HCT116 (cell line): ENCODE data around the gene TSPEAR. TPM values are rescaled to one million over a fixed set of nuclear protein-coding genes. Genes with fewer than 3 reads are reported as not detected.

Source experiments
- ATAC-seq: fragments of 200-7000 bp; cut with Tn5 transposase; 2 replicates; pipeline ENCODE4 v1.9.1; 2020; ENCODE audit warnings: mild to moderate bottlenecking, moderate library complexity
- BruUV-seq: library from RNA; stranded (reverse); fragments of 400-500 nt; replicated peaks from 2 replicates; lab custom pipeline; 2021; lab: Mats Ljungman, UMichigan
- CTCF ChIA-PET: fragments of 300-600 bp; sonication (Branson Sonifier 250); formaldehyde crosslinking; loops from one replicate; lab custom pipeline; 2021; ENCODE audit warnings: antibody characterized with exemption; lab: Charles Lee
- POLR2A ChIA-PET: fragments of 300-600, 350-600 bp; sonication (Branson Sonifier 250); formaldehyde crosslinking; loops from one replicate; lab custom pipeline; 2021; ENCODE audit warnings: antibody characterized with exemption; lab: Charles Lee
- RAD21 ChIA-PET, 2 experiments: fragments of 300-600 bp; sonication (Branson Sonifier 250); formaldehyde crosslinking; loops; one replicate each; lab custom pipeline; 2023; ENCODE audit warnings: low total read pairs in 2 of 2; ENCODE audit not compliant: uncharacterized antibody in 2 of 2, unreplicated experiment in 2 of 2, low non-redundant PET in 1 of 2; lab: Charles Lee
- DNase-seq: peaks from one replicate; pipeline ENCODE4 v3.0.0-alpha.2; 2010; ENCODE audit warnings: low read depth, low spot score
- H2AFZ ChIP-seq: fragments of 200-600 bp; shearing (Covaris generic), sonication (generic); 2 replicates; pipeline ENCODE4 v1.6.1; 2017; ENCODE audit warnings: low read depth, mixed run types, mixed read lengths, antibody characterized with exemption, low read length; ENCODE audit not compliant: poor library complexity, severe bottlenecking
- H3K27ac ChIP-seq: 2 replicates; pipeline ENCODE4 v1.5.1; 2012; ENCODE audit warnings: low read depth, low read length
- H3K27me3 ChIP-seq: fragments of 200-600 bp; sonication (generic); 2 replicates; pipeline ENCODE4 v1.6.1; 2016; ENCODE audit warnings: mixed run types, low read length, mixed read lengths; ENCODE audit not compliant: insufficient read depth
- H3K36me3 ChIP-seq, 2 experiments: fragments of 200-500 bp in 1 of 2; fragments of 200-600 bp in 1 of 2; sonication (Bioruptor generic) in 1 of 2; sonication (generic) in 1 of 2; 2 replicates each; pipeline versions ENCODE4 v1.5.1 to v1.6.1; 2014 to 2016; ENCODE audit warnings: low read length in 2 of 2, inconsistent platforms in 1 of 2, mixed read lengths in 1 of 2, mixed run types in 1 of 2; ENCODE audit not compliant: insufficient read depth in 2 of 2, control insufficient read depth in 1 of 2
- H3K4me1 ChIP-seq, 2 experiments: fragments of 200-600 bp in 1 of 2; sonication (generic) in 1 of 2; 2 replicates each; pipeline versions ENCODE4 v1.5.1 to v1.6.1; 2012 to 2017; ENCODE audit warnings: low read length in 2 of 2, inconsistent platforms in 1 of 2, mild to moderate bottlenecking in 1 of 2, mixed read lengths in 1 of 2, mixed run types in 1 of 2, moderate library complexity in 1 of 2; ENCODE audit not compliant: insufficient read depth in 2 of 2, control insufficient read depth in 1 of 2
- H3K4me2 ChIP-seq: fragments of 200-600 bp; sonication (generic); 2 replicates; pipeline ENCODE4 v1.6.1; 2017; ENCODE audit warnings: mixed run types, low read length, mixed read lengths
- H3K4me3 ChIP-seq, 2 experiments: fragments of 200-600 bp in 1 of 2; sonication (generic) in 1 of 2; replicated peaks in 1 of 2; 2 replicates each; pipeline ENCODE4 v1.5.1; 2011 to 2016; ENCODE audit warnings: low read length in 2 of 2, control low read depth in 1 of 2, low read depth in 1 of 2, mild to moderate bottlenecking in 1 of 2, mixed read lengths in 1 of 2, mixed run types in 1 of 2
- H3K79me2 ChIP-seq: fragments of 200-600 bp; sonication (generic); 2 replicates; pipeline ENCODE4 v1.6.1; 2017; ENCODE audit warnings: mild to moderate bottlenecking, mixed run types, low read length, moderate library complexity, mixed read lengths; ENCODE audit not compliant: insufficient read depth
- H3K9ac ChIP-seq: fragments of 200-600 bp; sonication (generic); 2 replicates; pipeline ENCODE4 v1.6.1; 2016; ENCODE audit warnings: low read length, mixed read lengths
- H3K9me2 ChIP-seq: fragments of 200-600 bp; sonication (generic), shearing (Covaris generic); 2 replicates; pipeline ENCODE4 v1.6.1; 2017; ENCODE audit warnings: mixed run types, mild to moderate bottlenecking, moderate library complexity; ENCODE audit not compliant: insufficient read depth
- H3K9me3 ChIP-seq, 2 experiments: fragments of 200-500 bp in 1 of 2; fragments of 200-600 bp in 1 of 2; sonication (Bioruptor generic) in 1 of 2; sonication (generic) in 1 of 2; 2 replicates each; pipeline ENCODE4 v1.6.1; 2014 to 2017; ENCODE audit warnings: low read length in 2 of 2, mixed read lengths in 2 of 2, inconsistent platforms in 1 of 2, low read depth in 1 of 2, mild to moderate bottlenecking in 1 of 2, mixed run types in 1 of 2, moderate library complexity in 1 of 2; ENCODE audit not compliant: control insufficient read depth in 1 of 2, insufficient read depth in 1 of 2
- H4K20me1 ChIP-seq: fragments of 200-600 bp; sonication (generic), shearing (Covaris generic); 2 replicates; pipeline ENCODE4 v1.6.1; 2017; ENCODE audit warnings: mixed run types, mild to moderate bottlenecking, moderate library complexity; ENCODE audit not compliant: insufficient read depth
- ELF1 ChIP-seq: IDR thresholded peaks from 2 replicates; pipeline ENCODE4 v1.6.1; 2012; ENCODE audit warnings: low read depth, borderline replicate concordance
- EZH2 ChIP-seq: fragments of 200-600 bp; sonication (generic); IDR thresholded peaks from 2 replicates; pipeline ENCODE4 v1.6.1; 2017; ENCODE audit warnings: antibody characterized with exemption, mixed run types
- EZH2phosphoT487 ChIP-seq: fragments of 200-600 bp; IDR thresholded peaks from 2 replicates; pipeline ENCODE4 v1.6.1; 2018; ENCODE audit warnings: antibody characterized with exemption, borderline replicate concordance
- FOSL1 ChIP-seq: IDR thresholded peaks from 2 replicates; pipeline ENCODE4 v1.6.1; 2012; ENCODE audit warnings: low read depth
- JUND ChIP-seq: IDR thresholded peaks from 2 replicates; pipeline ENCODE4 v1.6.1; 2012
- POLR2A ChIP-seq: IDR thresholded peaks from 2 replicates; pipeline ENCODE4 v1.7.0; 2011; ENCODE audit warnings: borderline replicate concordance; ENCODE audit not compliant: insufficient read depth, insufficient read length; ENCODE audit errors: extremely low read depth
- POLR2AphosphoS5 ChIP-seq: IDR thresholded peaks from 2 replicates; pipeline ENCODE4 v1.6.1; 2011; ENCODE audit warnings: mild to moderate bottlenecking, low read depth, low read length, moderate library complexity
- SIN3A ChIP-seq: IDR thresholded peaks from 2 replicates; pipeline ENCODE4 v1.6.1; 2012; ENCODE audit warnings: low read depth
- SP1 ChIP-seq: IDR thresholded peaks from 2 replicates; pipeline ENCODE4 v1.6.1; 2012; ENCODE audit warnings: low read depth
- TCF7L2 ChIP-seq: IDR thresholded peaks from 2 replicates; pipeline ENCODE4 v1.7.0; 2011; ENCODE audit warnings: borderline replicate concordance, inconsistent platforms; ENCODE audit not compliant: insufficient read depth, insufficient read length; ENCODE audit errors: extremely low read depth
- YY1 ChIP-seq: IDR thresholded peaks from 2 replicates; pipeline ENCODE4 v1.6.1; 2011; ENCODE audit warnings: low read length, low read depth, moderate library complexity, mild to moderate bottlenecking; ENCODE audit not compliant: insufficient replicate concordance; ENCODE audit errors: extremely low read depth
- ZFX ChIP-seq: fragments of 450-650 bp; IDR thresholded peaks from 2 replicates; pipeline ENCODE4 v1.6.1; 2017
- ZNF274 ChIP-seq: fragments of 200-500 bp; sonication (Bioruptor generic); IDR thresholded peaks from 2 replicates; pipeline ENCODE4 v1.6.1; 2014; ENCODE audit warnings: mild to moderate bottlenecking, low read depth, low read length, inconsistent platforms
- intact Hi-C: fragments of 100-400 bp; cut with micrococcal nuclease; formaldehyde crosslinking; loops from 2 replicates; pipeline ENCODE4 v1.10.0; 2022
- total RNA-seq: library from RNA; stranded (reverse); gene quantifications from one replicate; pipeline ENCODE4 v1.2.1, GENCODE V29; 2021; ENCODE audit not compliant: unreplicated experiment
- TF ChIP-seq, protein P1 (sequence below): IDR thresholded peaks from 2 replicates; pipeline ENCODE4 v1.6.1; 2012
- TF ChIP-seq, protein P2 (sequence below): IDR thresholded peaks from 2 replicates; pipeline ENCODE4 v1.6.1; 2011; ENCODE audit warnings: mild to moderate bottlenecking, low read length, moderate library complexity; ENCODE audit not compliant: insufficient replicate concordance; ENCODE audit errors: extremely low read depth
- TF ChIP-seq, protein P3 (sequence below): IDR thresholded peaks from 2 replicates; pipeline ENCODE4 v1.6.1; 2012; ENCODE audit warnings: low read depth
- TF ChIP-seq, protein P4 (sequence below), 3 experiments: fragments of 200-600 bp in 1 of 3; sonication (generic) in 1 of 3; IDR thresholded peaks in 2 of 3; conservative IDR thresholded peaks in 1 of 3; 2 replicates each; pipeline ENCODE4 v1.5.1; 2012 to 2017; ENCODE audit warnings: low read depth in 2 of 3, low read length in 2 of 3, antibody characterized with exemption in 1 of 3, borderline replicate concordance in 1 of 3, control low read depth in 1 of 3, mild to moderate bottlenecking in 1 of 3, mixed read lengths in 1 of 3, mixed run types in 1 of 3, moderate library complexity in 1 of 3; ENCODE audit not compliant: insufficient read depth in 1 of 3
- TF ChIP-seq, protein P5 (sequence below): IDR thresholded peaks from 2 replicates; pipeline ENCODE4 v1.6.1; 2012

Gene TSPEAR
- total RNA-seq, 1 experiment from 2014 or later, result not detected

DNA sequence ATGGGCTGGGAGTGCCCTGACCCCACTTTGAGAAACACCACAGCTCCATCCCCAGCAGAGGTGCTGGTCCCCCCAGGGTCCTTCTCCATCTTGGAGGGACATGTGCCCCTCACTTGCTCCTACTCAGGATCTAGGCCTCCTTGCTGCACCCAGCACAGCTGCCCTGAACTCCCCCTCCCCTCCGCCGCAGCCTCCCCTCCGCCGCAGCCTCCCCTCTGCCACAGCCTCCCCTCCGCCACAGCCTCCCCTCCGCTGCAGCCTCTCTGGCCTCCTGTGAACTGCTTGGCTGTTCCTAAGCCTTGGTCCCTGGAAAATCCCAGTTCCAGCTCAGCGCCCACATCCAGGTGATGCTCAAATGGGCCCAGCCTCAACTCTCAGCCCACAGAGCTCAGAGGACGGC, 15.9 kb upstream of the TSPEAR start:
- H3K36me3 ChIP-seq, result no peaks in the 10 kb centered on the region
- no peaks in the 10 kb centered on the region for H4K20me1 ChIP-seq
- H2AFZ ChIP-seq, result no peak overlapping the region
- no peaks in the 10 kb centered on the region for H3K27me3 ChIP-seq
- intact Hi-C loops, result no loop called here
- no peak overlapping the region for H3K4me3 ChIP-seq
- no peak for DNase-seq
- H3K79me2 ChIP-seq, result no peaks in the 10 kb centered on the region
- no peaks in the 10 kb centered on the region for H3K4me1 ChIP-seq
- no peak overlapping the region for H3K9ac ChIP-seq
- CTCF ChIA-PET, result no interaction called here
- no peak overlapping the region for H3K4me2 ChIP-seq
- H3K9me3 ChIP-seq, result no peaks in the 10 kb centered on the region
- TF ChIP-seq SP1, result no peak
- TF ChIP-seq EZH2, result no peak
- no peak for TF ChIP-seq YY1
- TF ChIP-seq TCF7L2, result no peak
- TF ChIP-seq FOSL1, result no peak
- no peak for TF ChIP-seq JUND
- TF ChIP-seq ELF1, result no peak
- TF ChIP-seq, protein P1, sequence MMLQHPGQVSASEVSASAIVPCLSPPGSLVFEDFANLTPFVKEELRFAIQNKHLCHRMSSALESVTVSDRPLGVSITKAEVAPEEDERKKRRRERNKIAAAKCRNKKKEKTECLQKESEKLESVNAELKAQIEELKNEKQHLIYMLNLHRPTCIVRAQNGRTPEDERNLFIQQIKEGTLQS, result no peak
- no peak for TF ChIP-seq ZFX
- no peak for TF ChIP-seq ZNF274
- TF ChIP-seq, protein P2, sequence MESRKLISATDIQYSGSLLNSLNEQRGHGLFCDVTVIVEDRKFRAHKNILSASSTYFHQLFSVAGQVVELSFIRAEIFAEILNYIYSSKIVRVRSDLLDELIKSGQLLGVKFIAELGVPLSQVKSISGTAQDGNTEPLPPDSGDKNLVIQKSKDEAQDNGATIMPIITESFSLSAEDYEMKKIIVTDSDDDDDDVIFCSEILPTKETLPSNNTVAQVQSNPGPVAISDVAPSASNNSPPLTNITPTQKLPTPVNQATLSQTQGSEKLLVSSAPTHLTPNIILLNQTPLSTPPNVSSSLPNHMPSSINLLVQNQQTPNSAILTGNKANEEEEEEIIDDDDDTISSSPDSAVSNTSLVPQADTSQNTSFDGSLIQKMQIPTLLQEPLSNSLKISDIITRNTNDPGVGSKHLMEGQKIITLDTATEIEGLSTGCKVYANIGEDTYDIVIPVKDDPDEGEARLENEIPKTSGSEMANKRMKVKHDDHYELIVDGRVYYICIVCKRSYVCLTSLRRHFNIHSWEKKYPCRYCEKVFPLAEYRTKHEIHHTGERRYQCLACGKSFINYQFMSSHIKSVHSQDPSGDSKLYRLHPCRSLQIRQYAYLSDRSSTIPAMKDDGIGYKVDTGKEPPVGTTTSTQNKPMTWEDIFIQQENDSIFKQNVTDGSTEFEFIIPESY, result no peak
- no peak for TF ChIP-seq SIN3A
- TF ChIP-seq, protein P3, sequence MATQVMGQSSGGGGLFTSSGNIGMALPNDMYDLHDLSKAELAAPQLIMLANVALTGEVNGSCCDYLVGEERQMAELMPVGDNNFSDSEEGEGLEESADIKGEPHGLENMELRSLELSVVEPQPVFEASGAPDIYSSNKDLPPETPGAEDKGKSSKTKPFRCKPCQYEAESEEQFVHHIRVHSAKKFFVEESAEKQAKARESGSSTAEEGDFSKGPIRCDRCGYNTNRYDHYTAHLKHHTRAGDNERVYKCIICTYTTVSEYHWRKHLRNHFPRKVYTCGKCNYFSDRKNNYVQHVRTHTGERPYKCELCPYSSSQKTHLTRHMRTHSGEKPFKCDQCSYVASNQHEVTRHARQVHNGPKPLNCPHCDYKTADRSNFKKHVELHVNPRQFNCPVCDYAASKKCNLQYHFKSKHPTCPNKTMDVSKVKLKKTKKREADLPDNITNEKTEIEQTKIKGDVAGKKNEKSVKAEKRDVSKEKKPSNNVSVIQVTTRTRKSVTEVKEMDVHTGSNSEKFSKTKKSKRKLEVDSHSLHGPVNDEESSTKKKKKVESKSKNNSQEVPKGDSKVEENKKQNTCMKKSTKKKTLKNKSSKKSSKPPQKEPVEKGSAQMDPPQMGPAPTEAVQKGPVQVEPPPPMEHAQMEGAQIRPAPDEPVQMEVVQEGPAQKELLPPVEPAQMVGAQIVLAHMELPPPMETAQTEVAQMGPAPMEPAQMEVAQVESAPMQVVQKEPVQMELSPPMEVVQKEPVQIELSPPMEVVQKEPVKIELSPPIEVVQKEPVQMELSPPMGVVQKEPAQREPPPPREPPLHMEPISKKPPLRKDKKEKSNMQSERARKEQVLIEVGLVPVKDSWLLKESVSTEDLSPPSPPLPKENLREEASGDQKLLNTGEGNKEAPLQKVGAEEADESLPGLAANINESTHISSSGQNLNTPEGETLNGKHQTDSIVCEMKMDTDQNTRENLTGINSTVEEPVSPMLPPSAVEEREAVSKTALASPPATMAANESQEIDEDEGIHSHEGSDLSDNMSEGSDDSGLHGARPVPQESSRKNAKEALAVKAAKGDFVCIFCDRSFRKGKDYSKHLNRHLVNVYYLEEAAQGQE, result no peak
- TF ChIP-seq, protein P4, sequence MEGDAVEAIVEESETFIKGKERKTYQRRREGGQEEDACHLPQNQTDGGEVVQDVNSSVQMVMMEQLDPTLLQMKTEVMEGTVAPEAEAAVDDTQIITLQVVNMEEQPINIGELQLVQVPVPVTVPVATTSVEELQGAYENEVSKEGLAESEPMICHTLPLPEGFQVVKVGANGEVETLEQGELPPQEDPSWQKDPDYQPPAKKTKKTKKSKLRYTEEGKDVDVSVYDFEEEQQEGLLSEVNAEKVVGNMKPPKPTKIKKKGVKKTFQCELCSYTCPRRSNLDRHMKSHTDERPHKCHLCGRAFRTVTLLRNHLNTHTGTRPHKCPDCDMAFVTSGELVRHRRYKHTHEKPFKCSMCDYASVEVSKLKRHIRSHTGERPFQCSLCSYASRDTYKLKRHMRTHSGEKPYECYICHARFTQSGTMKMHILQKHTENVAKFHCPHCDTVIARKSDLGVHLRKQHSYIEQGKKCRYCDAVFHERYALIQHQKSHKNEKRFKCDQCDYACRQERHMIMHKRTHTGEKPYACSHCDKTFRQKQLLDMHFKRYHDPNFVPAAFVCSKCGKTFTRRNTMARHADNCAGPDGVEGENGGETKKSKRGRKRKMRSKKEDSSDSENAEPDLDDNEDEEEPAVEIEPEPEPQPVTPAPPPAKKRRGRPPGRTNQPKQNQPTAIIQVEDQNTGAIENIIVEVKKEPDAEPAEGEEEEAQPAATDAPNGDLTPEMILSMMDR (IDR thresholded peaks at IDR 0.05 in 2 of 3, conservative IDR thresholded peaks at IDR 0.05 in 1 of 3; ENCODE audit: borderline replicate concordance in 1 of 3, insufficient read depth in 1 of 3, low read depth in 2 of 3, low read length in 2 of 3), result no peak
- TF ChIP-seq, protein P5, sequence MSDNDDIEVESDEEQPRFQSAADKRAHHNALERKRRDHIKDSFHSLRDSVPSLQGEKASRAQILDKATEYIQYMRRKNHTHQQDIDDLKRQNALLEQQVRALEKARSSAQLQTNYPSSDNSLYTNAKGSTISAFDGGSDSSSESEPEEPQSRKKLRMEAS, result no peak
- TF ChIP-seq POLR2A, result no peak
- TF ChIP-seq POLR2AphosphoS5, result no peak
- TF ChIP-seq EZH2phosphoT487, result no peak
- H3K27ac ChIP-seq, result no peak overlapping the region
- no TSS peak for BruUV-seq
- H3K9me2 ChIP-seq, result no peaks in the 10 kb centered on the region
- ATAC-seq, result no peak
- RAD21 ChIA-PET, result no interaction called here
- POLR2A ChIA-PET, result no interaction called here
